AG09309 (cell line): ENCODE data around the gene ERFL.

Experiments
- DNase-seq: peaks from one replicate; pipeline ENCODE4 v3.0.0-alpha.2; 2010; ENCODE audit warnings: low read depth
- H3K4me3 ChIP-seq: 2 replicates; pipeline ENCODE4 v1.5.1; 2011; ENCODE audit warnings: mild to moderate bottlenecking, low read depth, low read length, moderate library complexity; ENCODE audit not compliant: control insufficient read depth
- CTCF ChIP-seq: IDR thresholded peaks from 2 replicates; pipeline ENCODE4 v1.5.1; 2011; ENCODE audit warnings: mild to moderate bottlenecking, low read depth, low read length, inconsistent platforms; ENCODE audit not compliant: insufficient read depth, control insufficient read depth; ENCODE audit errors: missing control alignments

Gene ERFL

GRCh38 chr19:41908724-41909464 is 19.4 kb downstream of the ERFL start:
- DNase-seq = no peak
- H3K4me3 ChIP-seq = no peak overlapping the region
- TF ChIP-seq CTCF = no peak

GRCh38 chr19:41907994-41908615 is 20.1 kb downstream of the ERFL start:
- no peak for TF ChIP-seq CTCF
- DNase-seq = no peak
- no peak overlapping the region for H3K4me3 ChIP-seq

DNA sequence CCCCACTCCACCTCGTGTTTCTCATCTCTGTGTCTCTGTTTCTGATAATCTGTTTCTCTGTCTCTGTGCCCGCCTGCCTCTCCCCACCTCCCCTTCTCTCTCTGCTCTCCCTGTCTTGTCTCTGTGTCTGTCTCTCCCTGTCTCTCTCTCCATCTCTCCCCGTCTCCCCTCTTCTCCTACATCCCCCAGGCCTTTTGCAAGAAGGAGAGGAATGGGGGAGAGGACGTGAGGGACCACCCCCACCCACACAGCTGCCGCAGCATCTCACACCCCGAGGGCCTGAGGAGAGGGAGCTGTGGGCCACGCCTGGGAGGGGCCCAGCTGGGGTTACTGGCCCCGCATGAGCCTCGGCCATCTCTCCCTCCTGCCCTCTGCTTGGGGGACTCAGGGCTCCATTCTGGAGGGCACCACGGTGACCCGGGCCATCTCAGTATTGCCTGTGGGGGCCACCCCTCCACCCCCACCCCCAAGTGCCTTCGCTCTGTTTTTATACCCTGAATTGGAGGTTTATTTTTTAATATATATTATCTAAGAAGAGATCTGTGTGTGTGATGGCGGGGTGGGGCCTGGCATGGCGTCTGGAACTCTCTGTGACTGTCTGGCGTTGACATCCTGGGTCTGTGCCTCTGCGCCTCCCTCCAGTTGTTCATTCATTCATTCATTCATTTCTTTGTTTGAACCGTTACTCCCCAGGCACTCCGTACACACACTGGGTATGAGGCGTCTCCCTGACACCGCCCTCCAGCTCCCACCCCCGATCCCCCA is 21.2 kb downstream of the ERFL start:
- DNase-seq = no peak
- H3K4me3 ChIP-seq = no peak overlapping the region
- TF ChIP-seq CTCF = no peak

GRCh38 chr19:41906271-41906670 is 22.0 kb downstream of the ERFL start:
- no peak for TF ChIP-seq CTCF
- H3K4me3 ChIP-seq = no peak overlapping the region
- DNase-seq = no peak

DNA sequence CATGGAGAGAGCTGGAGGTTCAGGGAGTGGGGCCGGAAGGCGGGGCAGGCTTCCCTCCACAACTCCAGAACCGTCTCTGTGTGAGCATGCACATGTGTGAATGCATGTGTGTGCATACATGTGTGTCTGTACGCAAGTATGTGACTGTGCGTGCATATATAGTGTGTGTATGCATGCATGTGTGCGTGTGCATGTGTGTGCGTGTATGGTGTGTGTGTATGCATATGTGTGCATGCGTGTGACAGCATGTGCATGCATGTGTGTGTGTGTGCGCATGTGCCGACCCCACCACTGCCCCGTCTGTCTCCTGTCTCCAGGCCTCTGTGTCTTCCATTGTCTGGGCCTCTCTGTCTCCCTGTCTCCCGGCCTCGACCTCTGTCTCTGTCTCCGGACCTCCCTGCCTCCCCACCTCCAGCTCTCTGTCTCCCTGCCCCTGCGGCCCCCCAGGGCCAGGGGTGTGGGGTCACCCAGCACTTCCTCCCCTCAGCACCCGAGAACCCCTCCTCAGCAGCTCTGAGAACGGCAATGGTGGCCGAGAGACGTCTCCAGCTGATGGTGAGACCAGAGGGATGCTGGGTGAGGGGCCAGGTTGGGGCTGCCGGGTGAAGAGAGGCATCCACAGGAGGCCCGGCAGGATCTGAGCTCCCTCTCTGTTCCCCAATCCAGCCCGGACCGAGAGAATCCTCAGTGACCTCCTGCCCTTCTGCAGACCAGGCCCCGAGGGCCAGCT is 22.8 kb downstream of the ERFL start:
- DNase-seq = no peak
- H3K4me3 ChIP-seq = no peak overlapping the region
- TF ChIP-seq CTCF = no peak
